ENCODE measurements around the gene ATG14.
"Not testable (repeated sequence)": the region's sequence is repeated elsewhere in the genome, so short reads cannot be mapped to it uniquely, and the experiment has no call there.

The ATG14 gene, protein sequence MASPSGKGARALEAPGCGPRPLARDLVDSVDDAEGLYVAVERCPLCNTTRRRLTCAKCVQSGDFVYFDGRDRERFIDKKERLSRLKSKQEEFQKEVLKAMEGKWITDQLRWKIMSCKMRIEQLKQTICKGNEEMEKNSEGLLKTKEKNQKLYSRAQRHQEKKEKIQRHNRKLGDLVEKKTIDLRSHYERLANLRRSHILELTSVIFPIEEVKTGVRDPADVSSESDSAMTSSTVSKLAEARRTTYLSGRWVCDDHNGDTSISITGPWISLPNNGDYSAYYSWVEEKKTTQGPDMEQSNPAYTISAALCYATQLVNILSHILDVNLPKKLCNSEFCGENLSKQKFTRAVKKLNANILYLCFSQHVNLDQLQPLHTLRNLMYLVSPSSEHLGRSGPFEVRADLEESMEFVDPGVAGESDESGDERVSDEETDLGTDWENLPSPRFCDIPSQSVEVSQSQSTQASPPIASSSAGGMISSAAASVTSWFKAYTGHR

DNA sequence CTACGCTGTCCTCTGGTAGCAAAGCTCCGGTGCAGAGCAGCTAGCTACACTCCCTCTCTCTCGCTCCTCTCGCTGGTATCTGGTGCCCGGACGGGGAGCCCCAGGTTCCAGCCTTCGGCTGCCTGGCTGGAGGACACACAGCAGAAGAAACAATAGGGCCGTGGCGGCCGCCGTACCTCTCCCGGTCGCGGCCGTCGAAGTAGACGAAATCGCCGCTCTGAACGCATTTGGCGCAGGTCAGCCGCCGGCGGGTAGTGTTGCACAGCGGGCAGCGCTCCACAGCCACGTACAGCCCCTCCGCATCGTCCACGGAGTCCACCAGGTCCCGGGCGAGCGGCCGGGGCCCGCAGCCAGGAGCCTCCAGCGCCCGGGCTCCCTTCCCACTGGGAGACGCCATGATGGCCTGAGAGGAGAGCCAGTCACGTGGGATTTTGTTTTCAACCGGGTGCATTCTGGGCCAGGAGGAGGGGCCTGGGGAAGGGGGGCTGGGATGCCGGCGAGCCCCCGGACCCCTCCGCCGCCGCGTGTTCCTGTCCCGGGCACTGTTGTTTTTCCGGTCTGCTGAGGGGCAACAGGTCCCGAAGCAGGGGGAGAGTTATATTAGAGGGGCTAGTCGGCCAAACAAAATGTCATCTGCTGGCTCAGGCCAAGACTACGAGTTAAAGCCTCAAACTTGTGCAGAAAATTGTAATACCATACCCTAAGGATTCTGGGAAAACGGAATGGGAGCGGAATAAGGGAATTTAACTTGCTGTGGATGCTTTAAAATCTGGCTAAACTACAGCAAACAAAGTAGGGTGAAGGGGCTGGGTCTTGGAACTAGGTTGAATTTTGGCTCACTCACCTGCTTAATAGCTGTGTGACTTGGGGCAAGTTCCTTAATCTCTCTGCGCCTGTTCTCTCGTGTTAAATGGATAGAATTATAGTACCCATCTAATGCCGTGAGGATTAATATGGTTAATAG is at the start of gene ATG14:
Gene ATG14 (minus strand): TSS at position 405 of the 964 bp plus-strand sequence. CDS start 8 bp downstream, at position 397.
- peak; percentile 73 for DNase-seq (ENCODE audit: low read depth)

DNA sequence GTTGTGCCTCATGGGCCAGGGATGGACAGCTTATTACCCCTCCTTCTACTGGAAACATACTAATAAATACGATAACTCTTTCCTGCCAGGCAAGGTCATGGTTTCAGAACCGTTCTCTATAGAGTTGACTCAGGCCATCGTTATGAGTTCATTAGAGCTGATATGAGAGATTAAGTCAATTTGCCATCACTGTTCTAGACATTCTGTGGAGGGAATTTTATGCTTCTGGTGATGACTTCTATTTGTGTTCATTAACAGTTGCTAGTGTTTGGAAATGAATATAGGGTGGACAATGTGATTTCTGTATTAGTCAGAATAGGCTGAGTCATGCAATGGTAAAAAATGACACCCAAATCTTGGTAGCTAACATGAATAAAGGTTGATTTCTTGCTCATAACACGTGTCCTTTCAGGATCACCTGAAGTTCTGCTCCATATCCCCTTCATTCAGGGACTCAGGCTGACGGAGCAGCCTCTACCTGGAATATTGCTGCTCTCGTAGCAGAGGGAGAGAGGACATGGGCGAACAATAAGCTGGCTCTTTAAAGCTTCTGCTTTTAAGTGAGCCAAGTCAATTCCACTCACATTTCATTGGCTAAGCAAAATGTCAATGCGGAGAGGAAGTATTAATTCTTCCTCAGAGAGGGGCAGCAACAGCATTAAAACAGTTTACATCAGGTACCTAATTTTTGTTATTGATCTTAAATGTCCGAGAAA is 47.3 kb upstream of the ATG14 start:
- DNase-seq (ENCODE audit: low read depth) = no peak

DNA sequence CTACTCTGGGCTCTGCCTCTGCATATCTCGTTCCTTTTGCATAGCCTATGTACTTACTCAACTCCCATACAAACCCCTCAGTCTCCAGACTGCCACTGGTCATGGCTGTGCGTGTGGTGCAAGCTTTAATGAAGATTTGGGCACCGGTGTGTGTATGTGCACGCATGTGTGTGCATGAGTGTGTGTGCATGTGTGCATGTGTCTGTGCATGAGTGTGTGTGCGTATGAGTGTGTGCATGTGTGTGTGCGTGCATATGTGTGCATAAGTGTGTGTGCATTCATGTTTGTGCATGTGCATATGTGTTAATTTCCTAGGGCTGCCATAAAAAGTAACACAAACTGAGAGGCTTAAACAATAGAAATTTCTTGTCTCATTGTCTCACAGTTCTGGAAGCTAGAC is 45.9 kb upstream of the ATG14 start:
- DNase-seq (ENCODE audit: low read depth) = no peak

DNA sequence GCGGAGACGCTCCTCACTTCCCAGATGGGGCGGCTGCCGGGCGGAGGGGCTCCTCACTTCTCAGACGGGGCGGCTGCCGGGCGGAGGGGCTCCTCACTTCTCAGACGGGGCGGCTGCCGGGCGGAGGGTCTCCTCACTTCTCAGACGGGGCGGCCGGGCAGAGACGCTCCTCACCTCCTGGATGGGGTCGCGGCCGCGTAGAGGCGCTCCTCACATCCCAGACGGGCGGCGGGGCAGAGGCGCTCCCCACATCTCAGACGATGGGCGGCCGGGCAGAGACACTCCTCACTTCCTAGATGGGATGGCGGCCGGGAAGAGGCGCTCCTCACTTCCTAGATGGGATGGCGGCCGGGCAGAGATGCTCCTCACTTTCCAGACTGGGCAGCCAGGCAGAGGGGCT is 44.8 kb upstream of the ATG14 start:
- not testable (repeated sequence) for DNase-seq (ENCODE audit: low read depth)

DNA sequence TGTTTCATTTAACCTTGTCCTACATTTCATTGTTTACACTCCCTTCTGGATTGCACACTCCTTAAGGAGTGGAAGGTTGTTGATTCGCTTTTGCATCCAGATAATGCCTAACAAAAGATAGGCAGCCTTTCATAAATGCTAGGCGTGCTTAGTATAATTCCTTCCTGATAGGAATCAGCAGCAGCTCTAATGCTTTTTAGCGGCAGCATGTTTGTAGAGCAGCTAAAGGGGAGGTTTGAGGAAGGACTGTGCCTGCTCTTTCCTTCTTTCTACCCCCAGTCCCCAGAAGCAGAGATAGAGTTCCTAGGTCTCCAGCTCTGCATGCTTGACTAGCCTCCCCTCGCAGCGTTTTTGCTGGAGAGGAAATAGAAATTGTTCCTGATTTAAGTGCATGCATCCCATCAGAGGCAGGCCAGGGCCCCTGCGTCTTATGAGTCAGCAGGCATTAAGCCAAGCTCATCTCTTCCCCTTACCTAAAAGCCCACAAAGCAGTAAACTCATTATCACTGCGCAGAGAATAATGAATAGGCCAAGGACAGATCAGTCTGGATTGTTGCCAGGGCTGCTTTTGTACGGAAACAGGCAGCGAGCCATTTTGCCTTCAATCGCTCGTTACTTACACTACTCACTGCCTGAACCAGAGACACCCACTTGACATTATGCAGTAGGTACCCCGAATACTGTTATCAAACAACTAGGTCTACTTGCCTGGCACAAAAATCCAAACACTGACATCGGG is 42.8 kb upstream of the ATG14 start:
- DNase-seq (ENCODE audit: low read depth) = no peak

DNA sequence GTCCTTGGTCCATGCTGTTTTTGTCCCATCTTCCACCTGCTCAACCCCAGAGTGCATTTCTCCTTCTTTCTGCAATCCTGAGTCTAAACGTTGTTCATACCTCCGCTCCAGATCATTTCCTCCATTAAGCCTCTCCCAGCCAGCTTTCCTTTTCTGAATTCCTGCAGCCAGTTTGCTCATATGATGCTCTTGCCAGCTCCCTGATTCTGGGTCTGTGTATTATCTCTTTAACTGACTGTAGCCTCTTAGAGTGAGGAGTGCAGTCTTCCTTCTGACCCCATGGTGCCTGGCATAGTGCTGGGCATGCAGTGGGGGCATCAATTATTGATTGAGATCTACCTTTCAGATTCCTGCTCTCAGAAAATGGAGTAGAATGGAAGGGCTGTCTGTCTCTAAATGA is 40.3 kb upstream of the ATG14 start:
- no peak for DNase-seq (ENCODE audit: low read depth)

DNA sequence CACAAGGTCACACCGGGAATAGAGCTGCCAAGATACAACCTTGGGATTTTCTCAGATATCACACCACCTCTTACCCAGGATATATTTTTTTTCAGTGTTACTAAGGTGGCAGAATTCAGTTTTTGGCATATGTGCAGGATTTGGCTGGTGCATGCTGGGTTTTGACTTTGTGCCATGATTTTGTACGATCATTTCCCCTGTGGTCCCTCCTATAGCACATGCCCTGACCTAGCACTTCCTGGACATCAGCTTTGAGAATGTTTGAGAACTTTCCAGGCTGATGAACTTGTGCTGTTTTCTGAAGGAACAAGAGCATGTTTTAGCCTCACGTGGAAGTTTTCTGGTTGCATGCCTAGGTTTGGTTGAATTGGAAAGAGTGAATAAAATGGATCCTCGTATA is 39.8 kb upstream of the ATG14 start:
- DNase-seq (ENCODE audit: low read depth) = no peak

DNA sequence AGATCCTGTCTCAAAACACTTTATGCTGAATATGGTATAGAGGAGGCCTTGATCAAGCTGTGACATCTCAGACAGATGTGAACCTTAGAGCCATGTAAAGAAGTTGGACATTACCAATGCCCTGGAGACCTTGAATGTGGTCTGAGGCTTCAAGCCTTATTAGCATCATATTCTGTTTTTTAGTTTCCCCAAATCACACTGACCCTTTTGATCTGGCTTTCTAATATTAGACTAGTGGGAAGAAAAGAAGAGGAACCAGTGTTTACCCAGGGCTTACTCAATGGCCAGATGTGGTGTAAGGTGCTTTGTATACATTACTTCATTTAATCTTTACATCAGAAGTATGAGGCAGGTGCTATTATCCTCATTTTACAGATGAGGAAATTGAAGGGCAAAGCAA is 39.4 kb upstream of the ATG14 start:
- DNase-seq (ENCODE audit: low read depth) = no peak

DNA sequence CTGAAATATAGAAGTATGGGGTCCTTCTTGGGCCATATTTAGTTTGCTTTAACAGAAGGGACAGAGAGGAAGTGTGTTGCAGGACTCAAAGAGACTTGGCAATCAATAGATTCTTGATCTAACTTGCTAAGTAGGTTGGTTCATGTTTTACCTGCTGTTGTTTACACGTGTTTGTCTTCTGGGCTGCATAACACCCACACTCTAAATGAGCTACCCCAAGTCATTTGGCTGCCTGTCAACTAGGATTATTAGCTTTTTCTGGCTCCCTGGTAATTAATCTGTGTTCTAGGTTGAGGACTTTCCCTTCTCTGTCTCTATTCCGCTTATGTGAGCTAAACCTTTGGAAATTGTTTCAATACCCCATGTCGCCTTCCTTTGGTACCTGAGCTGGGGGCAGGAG is 38.9 kb upstream of the ATG14 start:
- no peak for DNase-seq (ENCODE audit: low read depth)

DNA sequence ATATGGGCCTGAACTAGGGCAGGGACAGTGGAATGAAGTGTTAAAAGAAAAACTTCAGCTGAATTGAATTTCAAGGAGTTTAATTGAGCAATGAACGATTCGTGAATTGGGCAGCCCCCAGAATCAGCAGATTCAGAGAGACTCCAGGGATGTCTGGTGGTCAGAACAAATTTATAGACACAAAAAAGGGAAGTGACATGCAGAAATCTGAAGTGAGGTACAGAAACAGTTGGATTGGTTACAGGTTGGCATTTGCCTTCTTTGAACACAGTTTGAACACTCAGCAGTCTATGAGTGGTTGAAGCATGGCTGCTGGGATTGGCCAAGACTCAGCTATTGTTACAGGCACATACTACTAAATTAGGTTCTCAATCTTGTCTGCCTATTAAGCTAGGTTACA is 38.5 kb upstream of the ATG14 start:
- DNase-seq (ENCODE audit: low read depth) = no peak

DNA sequence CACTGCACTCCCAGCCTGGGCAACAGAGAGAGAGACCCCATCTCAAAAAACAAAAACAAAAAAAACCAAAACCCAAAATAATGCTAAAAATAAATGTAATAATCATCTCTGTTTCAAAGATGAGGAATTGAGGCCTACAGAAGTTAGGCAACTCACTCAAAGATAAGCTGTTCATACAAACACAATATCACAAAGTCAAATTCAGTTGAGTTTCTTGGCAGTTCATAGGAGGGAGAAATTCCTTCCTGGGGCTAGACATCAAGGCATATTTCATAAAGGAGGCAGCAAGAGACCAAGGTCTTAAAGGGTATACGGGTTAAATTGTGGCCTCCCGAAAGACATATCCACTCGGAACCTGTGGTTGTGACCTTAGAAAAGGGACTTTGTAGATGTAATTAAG is 37.5 kb upstream of the ATG14 start:
- DNase-seq (ENCODE audit: low read depth) = no peak

DNA sequence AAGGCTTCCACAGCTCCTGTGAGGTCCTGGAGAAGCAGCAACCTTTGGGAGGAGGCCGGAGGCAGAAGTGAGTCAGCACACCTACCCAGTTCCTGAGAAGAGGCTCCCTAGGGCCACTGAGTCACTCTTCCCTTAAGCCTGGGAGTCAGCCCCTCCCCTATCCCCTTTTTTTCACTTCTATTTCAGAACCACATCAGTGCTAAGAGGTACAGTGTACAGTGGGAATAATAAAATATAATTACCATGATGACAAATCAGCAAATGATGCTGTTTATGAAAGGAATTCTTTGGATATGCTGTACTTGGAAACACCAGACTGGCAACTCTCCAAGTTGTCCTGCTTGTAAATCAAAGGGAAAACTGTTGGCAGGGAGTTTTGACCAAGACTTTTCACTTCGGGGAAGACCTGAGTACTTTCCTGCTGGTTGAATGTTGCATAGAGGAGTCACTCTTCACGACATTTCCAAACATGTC is 36.5 kb upstream of the ATG14 start:
- DNase-seq (ENCODE audit: low read depth) = no peak

DNA sequence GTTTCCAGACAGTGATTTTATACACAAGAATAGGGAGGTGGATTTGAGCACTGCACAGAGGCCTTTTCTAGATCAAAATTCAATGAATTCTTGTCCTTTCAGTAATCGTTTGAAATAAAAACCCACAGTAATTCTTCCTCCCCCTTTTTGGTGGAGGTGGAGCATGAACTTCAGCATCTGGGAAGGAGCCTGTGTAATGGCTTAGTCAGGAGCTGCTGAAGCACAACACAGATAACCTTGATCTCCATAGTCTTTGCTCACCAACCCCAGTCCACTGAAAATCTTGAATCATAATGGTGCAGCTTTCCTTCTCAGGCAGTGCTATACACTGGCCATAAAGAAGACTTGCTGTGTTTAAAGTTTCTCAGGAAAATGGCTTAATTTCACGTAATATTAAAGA is 35.2 kb upstream of the ATG14 start:
- DNase-seq (ENCODE audit: low read depth) = no peak

DNA sequence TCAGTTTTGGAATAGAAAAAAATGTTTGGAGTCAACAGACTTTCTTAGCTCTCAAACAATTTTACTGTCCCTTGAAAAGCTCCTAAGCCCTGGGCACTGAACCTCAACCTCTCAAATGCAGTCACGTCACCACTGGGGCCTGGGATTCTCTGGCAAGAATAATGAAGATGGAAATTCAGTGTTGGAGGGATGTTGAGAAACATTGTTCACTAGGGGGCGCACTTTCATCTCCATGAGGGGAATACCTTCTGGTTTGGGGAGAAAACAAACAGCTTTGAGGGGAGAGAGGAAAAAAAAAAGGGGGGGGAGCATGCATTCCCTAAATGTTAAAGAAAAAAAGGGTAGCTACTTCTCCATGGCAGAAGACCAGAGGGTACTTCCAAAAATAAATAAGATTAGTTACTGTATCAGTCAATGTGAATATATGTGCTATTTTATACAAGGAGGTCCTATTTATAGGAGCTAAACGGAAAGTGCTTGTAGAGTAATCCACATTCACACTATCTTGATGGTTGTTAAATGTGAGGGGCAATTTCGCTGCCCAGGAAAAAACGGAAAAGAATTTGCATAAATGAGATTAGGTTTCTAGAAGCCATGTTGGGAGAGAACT is 34.6 kb upstream of the ATG14 start:
- DNase-seq (ENCODE audit: low read depth) = peak; percentile 53

DNA sequence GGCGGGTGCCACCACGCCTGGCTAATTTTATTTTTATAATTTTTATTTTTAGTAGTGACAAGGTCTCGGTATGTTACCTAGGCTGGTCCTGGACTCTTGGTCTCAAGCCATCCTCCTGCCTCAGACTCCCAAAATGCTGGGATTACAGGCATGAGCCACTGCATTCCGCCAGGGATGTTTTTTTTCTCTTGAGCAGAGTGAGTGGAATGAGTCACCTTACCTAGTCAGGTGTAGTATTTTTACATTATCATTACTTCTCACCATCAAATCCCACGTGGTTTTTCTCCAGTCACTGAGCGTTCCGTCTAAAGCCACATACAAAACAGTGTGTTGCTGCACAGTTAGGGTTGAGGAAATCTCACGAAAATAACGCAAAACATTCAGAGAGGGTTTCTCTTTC is 29.7 kb upstream of the ATG14 start:
- no peak for DNase-seq (ENCODE audit: low read depth)

DNA sequence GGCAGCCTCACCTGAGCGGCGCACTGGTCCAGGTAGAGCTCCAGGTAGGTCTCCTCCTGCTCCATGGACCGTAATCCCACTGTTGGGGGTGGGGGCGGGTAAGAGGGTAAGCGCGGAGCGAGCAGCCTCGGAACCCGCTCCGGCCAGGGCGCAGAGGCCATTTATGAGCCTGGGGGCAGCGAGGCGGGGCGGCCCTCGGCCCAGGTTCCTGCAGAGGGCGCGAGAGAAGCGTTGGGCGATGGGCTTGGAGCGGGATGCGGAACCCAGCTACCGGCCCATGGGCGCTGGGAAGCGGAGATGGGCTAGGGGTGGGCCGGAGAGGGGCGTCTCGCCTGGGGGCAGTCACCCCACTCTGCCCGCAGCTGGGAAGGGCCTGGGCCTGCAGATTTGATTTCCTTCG is 28.8 kb upstream of the ATG14 start, which contains the start of gene TBPL2:
Gene TBPL2 (minus strand): TSS at position 232 of the 400 bp plus-strand sequence. CDS start 167 bp downstream, at position 65.
- DNase-seq (ENCODE audit: low read depth) = no peak

DNA sequence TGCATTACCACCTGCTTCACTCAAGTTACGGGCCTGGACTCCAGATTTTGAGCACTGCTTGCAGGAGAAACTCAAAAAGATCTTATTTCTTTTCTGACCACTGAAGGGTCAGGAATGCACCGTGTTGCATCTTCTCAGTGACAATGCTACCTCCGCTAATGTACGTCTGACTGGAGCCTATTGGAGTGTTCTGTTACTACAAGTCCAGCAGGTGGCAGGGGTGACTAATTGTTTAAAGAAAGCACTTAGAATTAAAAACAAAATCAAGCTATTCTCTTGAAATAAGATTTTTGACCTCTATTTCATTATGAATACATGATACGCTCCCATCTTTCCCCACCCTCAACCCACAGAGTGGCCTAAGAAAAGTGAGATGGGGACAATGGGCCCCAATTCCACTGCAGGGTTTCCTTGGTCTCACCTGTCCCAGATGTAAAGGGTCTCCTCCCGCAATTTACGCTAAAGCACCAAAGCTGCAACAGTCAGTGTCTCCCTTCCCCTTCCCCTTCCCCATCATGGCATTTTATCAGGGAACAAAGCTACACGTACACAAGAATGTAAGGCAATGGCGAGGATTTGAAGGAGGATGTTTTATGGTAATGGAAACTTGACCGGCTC is 26.5 kb upstream of the ATG14 start:
- DNase-seq (ENCODE audit: low read depth) = no peak

DNA sequence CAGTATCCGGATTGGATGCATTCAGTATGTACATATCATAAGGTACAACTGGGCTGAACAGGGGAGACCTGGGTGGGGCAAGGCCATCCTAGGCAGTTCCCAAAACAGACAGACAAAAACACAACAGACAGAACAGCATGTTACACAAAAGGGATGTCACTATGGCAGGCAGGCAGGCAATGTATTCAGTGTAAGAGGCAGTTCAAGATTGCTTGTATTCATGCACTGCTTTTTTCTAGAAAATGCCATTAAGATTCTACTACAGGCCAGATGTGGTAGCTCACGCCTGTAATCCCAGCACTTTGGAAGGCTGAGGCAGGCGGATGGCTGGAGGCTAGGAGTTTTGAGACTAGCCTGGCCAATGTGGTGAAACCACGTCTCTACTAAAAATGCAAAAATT is 25.3 kb upstream of the ATG14 start:
- DNase-seq (ENCODE audit: low read depth) = no peak

DNA sequence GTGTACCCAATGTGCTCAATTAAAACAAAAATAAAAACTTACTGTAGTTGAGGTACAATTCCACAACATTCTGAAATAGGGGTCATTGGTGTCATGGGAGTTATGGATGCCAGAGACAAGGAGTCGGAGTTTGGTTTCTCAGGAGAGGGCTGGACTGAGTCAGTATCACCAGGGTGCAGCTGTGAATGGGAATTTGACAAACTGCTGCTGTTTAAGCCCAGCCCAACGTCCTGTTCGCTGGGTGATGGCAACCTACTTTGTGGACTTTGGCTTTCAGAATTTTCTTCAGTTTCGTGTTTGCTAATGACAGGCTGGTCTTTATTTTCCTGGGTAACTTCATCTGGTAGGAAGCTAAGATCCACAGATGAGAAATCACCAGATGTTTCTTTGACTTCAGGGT is 24.9 kb upstream of the ATG14 start:
- no peak for DNase-seq (ENCODE audit: low read depth)

DNA sequence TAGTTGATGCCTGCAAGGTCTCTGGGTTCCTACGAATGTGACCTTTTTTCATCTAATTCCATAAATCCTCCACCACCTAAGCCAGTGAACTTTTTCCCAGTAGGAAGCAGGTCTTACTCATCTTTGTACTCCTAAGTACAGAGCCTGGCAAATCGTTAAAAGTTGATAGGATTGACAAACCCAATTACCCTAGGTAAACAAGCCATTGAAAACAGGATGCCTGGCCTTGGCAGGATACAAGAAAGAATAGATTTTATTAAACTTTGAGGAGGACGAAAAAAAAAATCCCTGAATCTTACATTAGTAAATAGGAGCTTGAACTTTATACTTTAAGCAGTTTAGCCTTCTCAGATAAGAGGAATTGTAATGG is 23.2 kb upstream of the ATG14 start:
- no peak for DNase-seq (ENCODE audit: low read depth)

All from activated T-cell treated with anti-CD3 and anti-CD28 coated beads for 24 hours (primary cell).